Keratinocyte (primary cell): ENCODE measurements around the gene HLA-DRB1. TPM values are rescaled to one million over a fixed set of nuclear protein-coding genes. Genes with fewer than 3 reads are reported as not detected.

ENCODE experiments used
- DNase-seq: peaks from one replicate; pipeline ENCODE4 v3.0.0-alpha.2; 2011; ENCODE audit warnings: low read depth, missing footprints, low spot score
- FAIRE-seq: peaks from 2 replicates; lab custom pipeline; 2011; peaks lifted over from hg19 to GRCh38; lab: Jason Lieb, UNC
- H2AFZ ChIP-seq: 2 replicates; pipeline ENCODE4 v1.6.0; 2012; ENCODE audit warnings: low read length, control low read depth, inconsistent platforms; ENCODE audit not compliant: control insufficient read depth
- H3K27ac ChIP-seq: 2 replicates; pipeline ENCODE4 v1.5.1; 2011; ENCODE audit warnings: low read length; ENCODE audit not compliant: control insufficient read depth, insufficient read depth
- H3K27me3 ChIP-seq: 3 replicates; pipeline ENCODE4 v1.6.0; 2011; ENCODE audit warnings: low read length; ENCODE audit not compliant: control insufficient read depth, insufficient read depth; ENCODE audit errors: extremely low read depth
- H3K36me3 ChIP-seq, 2 experiments: 2 replicates in 1 of 2; 3 replicates in 1 of 2; pipeline ENCODE4 v1.5.1; 2011; ENCODE audit warnings: low read length in 2 of 2, mild to moderate bottlenecking in 1 of 2; ENCODE audit not compliant: control insufficient read depth in 2 of 2, insufficient read depth in 2 of 2; ENCODE audit errors: extremely low read depth in 1 of 2
- H3K4me1 ChIP-seq: 3 replicates; pipeline ENCODE4 v1.5.1; 2011; ENCODE audit warnings: low read length; ENCODE audit not compliant: control insufficient read depth, insufficient read depth; ENCODE audit errors: extremely low read depth
- H3K4me2 ChIP-seq: 3 replicates; pipeline ENCODE4 v1.6.0; 2011; ENCODE audit warnings: low read depth, low read length; ENCODE audit not compliant: control insufficient read depth, insufficient read depth; ENCODE audit errors: extremely low read depth
- H3K4me3 ChIP-seq, 3 experiments: fragments of 200-600 bp in 1 of 3; sonication (generic) in 1 of 3; 2 replicates in 2 of 3; 3 replicates in 1 of 3; pipeline ENCODE4 v1.5.1; 2011 to 2016; ENCODE audit warnings: low read length in 3 of 3, mild to moderate bottlenecking in 3 of 3, control low read depth in 2 of 3, inconsistent platforms in 1 of 3, low read depth in 1 of 3, mixed read lengths in 1 of 3, mixed run types in 1 of 3, moderate library complexity in 1 of 3; ENCODE audit not compliant: control insufficient read depth in 2 of 3, insufficient read depth in 2 of 3; ENCODE audit errors: extremely low read depth in 1 of 3
- H3K79me2 ChIP-seq: 2 replicates; pipeline ENCODE4 v1.6.0; 2012; ENCODE audit warnings: low read length; ENCODE audit not compliant: control insufficient read depth, insufficient read depth
- H3K9ac ChIP-seq: 3 replicates; pipeline ENCODE4 v1.6.0; 2011; ENCODE audit warnings: low read length; ENCODE audit not compliant: control insufficient read depth, insufficient read depth; ENCODE audit errors: extremely low read depth
- H3K9me1 ChIP-seq: 3 replicates; pipeline ENCODE4 v1.6.0; 2011; ENCODE audit warnings: low read length; ENCODE audit not compliant: control insufficient read depth, insufficient read depth; ENCODE audit errors: extremely low read depth
- H3K9me3 ChIP-seq: 2 replicates; pipeline ENCODE4 v1.5.1; 2012; ENCODE audit warnings: low read depth, low read length; ENCODE audit not compliant: control insufficient read depth
- H4K20me1 ChIP-seq: 3 replicates; pipeline ENCODE4 v1.6.0; 2011; ENCODE audit warnings: low read length; ENCODE audit not compliant: control insufficient read depth, insufficient read depth; ENCODE audit errors: extremely low read depth
- EZH2 ChIP-seq: IDR thresholded peaks from one replicate; pipeline ENCODE4 v1.6.1; 2012; ENCODE audit warnings: inconsistent platforms, mild to moderate bottlenecking, low read length, moderate library complexity
- dilution Hi-C: fragments of 300-500 bp; cut with MboI; formaldehyde crosslinking; loops from one replicate; pipeline ENCODE4 v1.7.0; 2020; ENCODE audit warnings: low sequenced_read_pairs; ENCODE audit not compliant: extremely low pct_ligation_motif_present
- polyA minus RNA-seq, 3 experiments: library from RNA; depleted of rRNA, polyadenylated mRNA; stranded (reverse); fragments of >200 nt; gene quantifications; 1 replicate in 1 of 3; 2 replicates in 1 of 3; 3 replicates in 1 of 3; pipeline ENCODE4 v1.2.3, GENCODE V29; 2011
- polyA plus RNA-seq, 5 experiments: library from polyadenylated mRNA; depleted of rRNA in 3 of 5; stranded (reverse) in 3 of 5; stranded (forward) in 1 of 5; unstranded in 1 of 5; fragments of >200 nt; gene quantifications; 1 replicate in 1 of 5; 2 replicates in 3 of 5; 3 replicates in 1 of 5; pipeline versions ENCODE4 v1.2.1 to v1.2.3, GENCODE V29; 2011 to 2012; ENCODE audit warnings: missing spikeins in 2 of 5, low read depth in 1 of 5, low replicate concordance in 1 of 5
- TF ChIP-seq, protein P1 (sequence below), 3 experiments: IDR thresholded peaks in 1 of 3; conservative IDR thresholded peaks in 1 of 3; optimal IDR thresholded peaks in 1 of 3; 2 replicates in 2 of 3; 3 replicates in 1 of 3; pipeline versions ENCODE3 to v1.5.1; 2011; ENCODE audit warnings: low read length in 3 of 3, mild to moderate bottlenecking in 3 of 3, moderate library complexity in 2 of 3, control low read depth in 1 of 3, inconsistent platforms in 1 of 3; ENCODE audit not compliant: insufficient read depth in 2 of 3; ENCODE audit errors: extremely low read depth in 1 of 3

The HLA-DRB1 gene
- 0.12 to 0.54 TPM (median 0.31 TPM) in 3 replicates for polyA plus RNA-seq
- 1.3 TPM for polyA plus RNA-seq (2011; ENCODE audit: low read depth)
- 0.05 and 0.11 TPM in 2 replicates for polyA plus RNA-seq (2011; cell fraction: cytosol; rRNA removed)
- 0.35 and 0.59 TPM in 2 replicates for polyA plus RNA-seq (2011; cell fraction: nucleus; rRNA removed)
- polyA plus RNA-seq (2012; ENCODE audit: low replicate concordance), result 0.15 and 1.5 TPM in 2 replicates
- polyA minus RNA-seq, result 0.36 TPM in 1 of 3 replicates, not detected in the others
- not detected for polyA minus RNA-seq (2011; cell fraction: cytosol; rRNA and poly(A)+ RNA removed)
- not detected in 2 replicates for polyA minus RNA-seq (2011; cell fraction: nucleus; rRNA and poly(A)+ RNA removed)

GRCh38 chr6:32589596-32590449 is at the start of gene HLA-DRB1:
HLA-DRB1 (minus strand) TSS chr6:32589848; CDS start chr6:32589742, 106 bp downstream.
- no peaks in the 10 kb centered on the region for H3K9me1 ChIP-seq
- no peaks in the 10 kb centered on the region for H4K20me1 ChIP-seq
- dilution Hi-C loops, result no loop called here
- no peaks in the 10 kb centered on the region for H3K9me3 ChIP-seq
- FAIRE-seq (peak; percentile 97), DNase-seq (no peak)
- H2AFZ ChIP-seq, result no peak within 1 kb of the TSS
- no peak within 1 kb of the TSS for H3K4me2 ChIP-seq
- H3K36me3 ChIP-seq, result no peaks in the 10 kb centered on the region
- H3K27ac ChIP-seq, result no peak within 1 kb of the TSS
- H3K4me1 ChIP-seq, result no peaks in the 10 kb centered on the region
- no peaks in the 10 kb centered on the region for H3K27me3 ChIP-seq
- no peaks in the 10 kb centered on the region for H3K79me2 ChIP-seq
- TF ChIP-seq, protein P1, sequence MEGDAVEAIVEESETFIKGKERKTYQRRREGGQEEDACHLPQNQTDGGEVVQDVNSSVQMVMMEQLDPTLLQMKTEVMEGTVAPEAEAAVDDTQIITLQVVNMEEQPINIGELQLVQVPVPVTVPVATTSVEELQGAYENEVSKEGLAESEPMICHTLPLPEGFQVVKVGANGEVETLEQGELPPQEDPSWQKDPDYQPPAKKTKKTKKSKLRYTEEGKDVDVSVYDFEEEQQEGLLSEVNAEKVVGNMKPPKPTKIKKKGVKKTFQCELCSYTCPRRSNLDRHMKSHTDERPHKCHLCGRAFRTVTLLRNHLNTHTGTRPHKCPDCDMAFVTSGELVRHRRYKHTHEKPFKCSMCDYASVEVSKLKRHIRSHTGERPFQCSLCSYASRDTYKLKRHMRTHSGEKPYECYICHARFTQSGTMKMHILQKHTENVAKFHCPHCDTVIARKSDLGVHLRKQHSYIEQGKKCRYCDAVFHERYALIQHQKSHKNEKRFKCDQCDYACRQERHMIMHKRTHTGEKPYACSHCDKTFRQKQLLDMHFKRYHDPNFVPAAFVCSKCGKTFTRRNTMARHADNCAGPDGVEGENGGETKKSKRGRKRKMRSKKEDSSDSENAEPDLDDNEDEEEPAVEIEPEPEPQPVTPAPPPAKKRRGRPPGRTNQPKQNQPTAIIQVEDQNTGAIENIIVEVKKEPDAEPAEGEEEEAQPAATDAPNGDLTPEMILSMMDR (optimal IDR thresholded peaks at IDR 0.05 in 1 of 3, IDR thresholded peaks at IDR 0.05 in 1 of 3, conservative IDR thresholded peaks at IDR 0.05 in 1 of 3; ENCODE audit: extremely low read depth in 1 of 3, insufficient read depth in 2 of 3, low read length in 3 of 3), result no peak
- no peak for TF ChIP-seq EZH2
- no peak within 1 kb of the TSS for H3K4me3 ChIP-seq
- H3K9ac ChIP-seq, result no peak within 1 kb of the TSS

DNA sequence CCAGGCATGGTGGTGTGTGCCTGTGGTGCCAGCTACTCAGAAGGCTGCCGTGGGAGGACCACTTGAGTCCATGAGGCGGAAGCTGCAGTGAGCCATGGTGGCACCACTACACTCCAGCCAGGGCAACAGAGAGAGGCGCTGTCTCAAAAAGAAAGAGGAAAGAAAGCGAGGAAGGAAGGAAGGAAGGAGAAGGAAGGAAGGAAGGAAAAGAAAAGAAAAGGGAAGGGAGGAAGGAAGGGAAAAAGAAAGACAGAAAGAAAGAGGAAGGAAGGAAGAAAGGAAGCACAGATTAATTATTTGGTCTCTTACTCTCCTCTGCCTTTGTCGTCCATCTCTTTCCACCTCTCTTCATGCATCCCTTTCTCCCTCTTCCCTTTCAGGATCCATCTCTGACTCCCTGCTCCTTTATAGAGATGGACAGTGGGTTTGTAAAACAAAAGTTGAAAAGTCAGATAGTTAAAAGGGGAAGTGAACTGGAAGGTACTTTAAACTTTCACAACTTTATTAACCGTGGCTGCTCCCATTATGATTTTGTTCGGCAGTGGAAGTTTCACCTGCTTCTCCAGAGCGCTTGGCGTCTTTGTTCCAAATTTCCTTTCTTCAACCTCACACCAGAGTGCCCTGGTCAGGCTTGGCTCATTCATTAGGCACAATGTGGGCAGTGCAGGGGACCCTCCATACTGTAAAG is 49.0 kb upstream of the HLA-DRB1 start:
- dilution Hi-C loops, result no loop called here
- no peak for DNase-seq
- TF ChIP-seq, protein P1 (optimal IDR thresholded peaks at IDR 0.05 in 1 of 3, IDR thresholded peaks at IDR 0.05 in 1 of 3, conservative IDR thresholded peaks at IDR 0.05 in 1 of 3; ENCODE audit: extremely low read depth in 1 of 3, insufficient read depth in 2 of 3, low read length in 3 of 3), result no peak
- no peak for TF ChIP-seq EZH2
- Histone ChIP-seq H3K9me1 (no peaks in the 10 kb centered on the region), H3K27me3 (peaks cover 4% of the 10 kb centered on the region), H3K4me2 (no peak overlapping the region), H3K79me2 (no peaks in the 10 kb centered on the region), H3K4me3 (no peak overlapping the region), H3K9ac (no peak overlapping the region), H3K9me3 (no peaks in the 10 kb centered on the region), H4K20me1 (no peaks in the 10 kb centered on the region), H2AFZ (no peak overlapping the region), H3K4me1 (no peaks in the 10 kb centered on the region), H3K36me3 (no peaks in the 10 kb centered on the region), H3K27ac (no peak overlapping the region)
- no peak for FAIRE-seq
